Central memory CD8-positive, alpha-beta T cell (primary cell): ENCODE data around the gene LRRC45.

Experiments used
- ATAC-seq: fragments of 150-1000 bp; cut with Tn5 transposase; replicated peaks from 2 replicates; pipeline ENCODE4 v1.10.0; 2022; ENCODE audit warnings: mild to moderate bottlenecking, moderate FRiP score, moderate number of reproducible peaks; ENCODE audit not compliant: poor library complexity, severe bottlenecking; ENCODE audit errors: extremely low read depth
- DNase-seq, 2 donors: peaks; one replicate each; pipeline ENCODE4 v3.0.0; 2021; ENCODE audit warnings: low spot score in 2 of 2
- H3K27ac Mint-ChIP-seq: one replicate; pipeline ENCODE4 v1.8.0; 2022; ENCODE audit warnings: low read depth, mild to moderate bottlenecking, moderate library complexity, mixed read lengths
- H3K27me3 Mint-ChIP-seq: one replicate; pipeline ENCODE4 v1.8.0; 2022; ENCODE audit warnings: mixed read lengths
- H3K36me3 Mint-ChIP-seq: one replicate; pipeline ENCODE4 v1.8.0; 2022; ENCODE audit warnings: mild to moderate bottlenecking, moderate library complexity, mixed read lengths; ENCODE audit not compliant: insufficient read depth
- H3K4me1 Mint-ChIP-seq: one replicate; pipeline ENCODE4 v1.8.0; 2022; ENCODE audit warnings: mixed read lengths
- H3K4me3 Mint-ChIP-seq: one replicate; pipeline ENCODE4 v1.8.0; 2022; ENCODE audit warnings: mild to moderate bottlenecking, moderate library complexity, mixed read lengths
- H3K9me3 Mint-ChIP-seq: one replicate; pipeline ENCODE4 v1.8.0; 2022; ENCODE audit warnings: mixed read lengths

LRRC45 gene

GRCh38 chr17:82007228-82007494, 15.9 kb upstream of the LRRC45 start:
- H3K27me3 Mint-ChIP-seq: no peaks in the 10 kb centered on the region
- H3K36me3 Mint-ChIP-seq: peaks cover 2% of the 10 kb centered on the region
- ATAC-seq (no peak), DNase-seq (no peak)
- H3K27ac Mint-ChIP-seq: no peak overlapping the region
- no peak overlapping the region for H3K4me3 Mint-ChIP-seq
- no peaks in the 10 kb centered on the region for H3K4me1 Mint-ChIP-seq
- no peaks in the 10 kb centered on the region for H3K9me3 Mint-ChIP-seq

- Mint-ChIP-seq H3K9me3 (no peaks in the 10 kb centered on the region), H3K27ac (no peak overlapping the region), H3K4me3 (no peak overlapping the region), H3K36me3 (peaks cover 2% of the 10 kb centered on the region), H3K27me3 (no peaks in the 10 kb centered on the region), H3K4me1 (no peaks in the 10 kb centered on the region)
- ATAC-seq: no peak
- DNase-seq: no peak
These were observed 15.4 kb upstream of the LRRC45 start for GRCh38 chr17:82007495-82008257.

GRCh38 chr17:82008258-82008940, 14.7 kb upstream of the LRRC45 start:
- ATAC-seq (no peak), DNase-seq (no peak)
- H3K4me3 Mint-ChIP-seq: no peak overlapping the region
- H3K4me1 Mint-ChIP-seq: no peaks in the 10 kb centered on the region
- no peak overlapping the region for H3K27ac Mint-ChIP-seq
- no peaks in the 10 kb centered on the region for H3K9me3 Mint-ChIP-seq
- peaks cover 2% of the 10 kb centered on the region for H3K36me3 Mint-ChIP-seq
- H3K27me3 Mint-ChIP-seq: no peaks in the 10 kb centered on the region

- Mint-ChIP-seq H3K27ac (no peak overlapping the region), H3K4me1 (no peaks in the 10 kb centered on the region)
These were observed 14.1 kb upstream of the LRRC45 start for GRCh38 chr17:82008941-82009405.

GRCh38 chr17:82009413-82009812, 13.7 kb upstream of the LRRC45 start:
- H3K4me3 Mint-ChIP-seq: no peak overlapping the region
- H3K4me1 Mint-ChIP-seq: no peaks in the 10 kb centered on the region

More at GRCh38 chr17:82008941-82009405, 14.1 kb upstream of the LRRC45 start:
- no peak overlapping the region for H3K4me3 Mint-ChIP-seq
- H3K9me3 Mint-ChIP-seq: no peaks in the 10 kb centered on the region
- H3K36me3 Mint-ChIP-seq: peaks cover 2% of the 10 kb centered on the region
- no peaks in the 10 kb centered on the region for H3K27me3 Mint-ChIP-seq
- DNase-seq: no peak
- no peak for ATAC-seq

GRCh38 chr17:82010575-82011525, 12.3 kb upstream of the LRRC45 start:
- no peaks in the 10 kb centered on the region for H3K9me3 Mint-ChIP-seq
- no peak overlapping the region for H3K4me3 Mint-ChIP-seq
- no peak overlapping the region for H3K27ac Mint-ChIP-seq
- no peak for ATAC-seq
- no peaks in the 10 kb centered on the region for H3K4me1 Mint-ChIP-seq
- peaks cover 2% of the 10 kb centered on the region for H3K36me3 Mint-ChIP-seq
- DNase-seq: no peak
- no peaks in the 10 kb centered on the region for H3K27me3 Mint-ChIP-seq

More at GRCh38 chr17:82009413-82009812, 13.7 kb upstream of the LRRC45 start:
- H3K36me3 Mint-ChIP-seq: peaks cover 2% of the 10 kb centered on the region
- H3K9me3 Mint-ChIP-seq: no peaks in the 10 kb centered on the region
- no peak overlapping the region for H3K27ac Mint-ChIP-seq
- ATAC-seq (no peak), DNase-seq (no peak)
- H3K27me3 Mint-ChIP-seq: no peaks in the 10 kb centered on the region

GRCh38 chr17:82011617-82012187, 11.4 kb upstream of the LRRC45 start:
- H3K27me3 Mint-ChIP-seq: no peaks in the 10 kb centered on the region
- H3K36me3 Mint-ChIP-seq: no peaks in the 10 kb centered on the region
- H3K27ac Mint-ChIP-seq: no peak overlapping the region
- no peaks in the 10 kb centered on the region for H3K4me1 Mint-ChIP-seq
- no peak for ATAC-seq
- DNase-seq: no peak
- H3K9me3 Mint-ChIP-seq: no peaks in the 10 kb centered on the region
- no peak overlapping the region for H3K4me3 Mint-ChIP-seq

GRCh38 chr17:82012261-82012639, 10.9 kb upstream of the LRRC45 start:
- Mint-ChIP-seq H3K9me3 (no peaks in the 10 kb centered on the region), H3K27me3 (no peaks in the 10 kb centered on the region), H3K36me3 (no peaks in the 10 kb centered on the region), H3K4me3 (no peak overlapping the region), H3K4me1 (no peaks in the 10 kb centered on the region), H3K27ac (no peak overlapping the region)
- ATAC-seq (no peak), DNase-seq (no peak)

- H3K27me3 Mint-ChIP-seq: no peaks in the 10 kb centered on the region
- no peaks in the 10 kb centered on the region for H3K9me3 Mint-ChIP-seq
- H3K36me3 Mint-ChIP-seq: no peaks in the 10 kb centered on the region
- ATAC-seq (no peak), DNase-seq (no peak)
- no peaks in the 10 kb centered on the region for H3K4me1 Mint-ChIP-seq
- H3K27ac Mint-ChIP-seq: no peak overlapping the region
- H3K4me3 Mint-ChIP-seq: no peak overlapping the region
These were observed 10.3 kb upstream of the LRRC45 start for GRCh38 chr17:82012640-82013295.

GRCh38 chr17:82013341-82013740, 9.8 kb upstream of the LRRC45 start:
- Mint-ChIP-seq H3K9me3 (no peaks in the 10 kb centered on the region), H3K4me3 (no peak overlapping the region), H3K4me1 (no peaks in the 10 kb centered on the region), H3K36me3 (no peaks in the 10 kb centered on the region), H3K27ac (no peak overlapping the region), H3K27me3 (no peaks in the 10 kb centered on the region)
- ATAC-seq (no peak), DNase-seq (no peak)

- no peak for DNase-seq
- H3K4me1 Mint-ChIP-seq: no peaks in the 10 kb centered on the region
- no peak overlapping the region for H3K4me3 Mint-ChIP-seq
- no peaks in the 10 kb centered on the region for H3K27me3 Mint-ChIP-seq
- ATAC-seq: no peak
- no peaks in the 10 kb centered on the region for H3K36me3 Mint-ChIP-seq
- no peak overlapping the region for H3K27ac Mint-ChIP-seq
- H3K9me3 Mint-ChIP-seq: no peaks in the 10 kb centered on the region
These were observed 9.3 kb upstream of the LRRC45 start for GRCh38 chr17:82013772-82014321.

- Mint-ChIP-seq H3K4me1 (no peaks in the 10 kb centered on the region), H3K36me3 (no peaks in the 10 kb centered on the region), H3K9me3 (no peaks in the 10 kb centered on the region), H3K27ac (no peak overlapping the region), H3K4me3 (no peak overlapping the region), H3K27me3 (no peaks in the 10 kb centered on the region)
- no peak for ATAC-seq
- no peak for DNase-seq
These were observed 8.7 kb upstream of the LRRC45 start for GRCh38 chr17:82014432-82014831.
